HepG2 (cell line): ENCODE results near the gene SCIN. TPM values are rescaled to one million over a fixed set of nuclear protein-coding genes. Genes with fewer than 3 reads are reported as not detected.

Source experiments
- DDIT3 ChIP-seq: sonication (generic); formaldehyde crosslinking; IDR thresholded peaks from 2 replicates; pipeline ENCODE4 v1.4.0; 2020; ENCODE audit warnings: mild to moderate bottlenecking, missing genetic modification reagents
- ETS1 ChIP-seq: sonication (generic); formaldehyde crosslinking; IDR thresholded peaks from 2 replicates; pipeline ENCODE4 v1.4.0; 2020; ENCODE audit warnings: missing genetic modification reagents
- IKZF5 ChIP-seq: IDR thresholded peaks from 2 replicates; pipeline ENCODE4 v1.6.1; 2018; ENCODE audit warnings: missing genetic modification reagents, mild to moderate bottlenecking, missing compliant biosample characterization
- KLF11 ChIP-seq: IDR thresholded peaks from 2 replicates; pipeline ENCODE4 v1.6.1; 2016; ENCODE audit warnings: missing compliant biosample characterization
- SNAI1 ChIP-seq: sonication (generic); formaldehyde crosslinking; IDR thresholded peaks from 2 replicates; pipeline ENCODE4 v1.5.0; 2020; ENCODE audit warnings: mild to moderate bottlenecking, missing genetic modification reagents, borderline replicate concordance
- ZNF512 ChIP-seq: sonication (generic); formaldehyde crosslinking; IDR thresholded peaks from 2 replicates; pipeline ENCODE4 v1.4.0; 2020; ENCODE audit warnings: mild to moderate bottlenecking, missing genetic modification reagents
- ZSCAN30 ChIP-seq: sonication (generic); formaldehyde crosslinking; IDR thresholded peaks from 2 replicates; pipeline ENCODE4 v1.5.0; 2020; ENCODE audit warnings: mild to moderate bottlenecking, missing genetic modification reagents
- polyA plus RNA-seq, 8 experiments: library from polyadenylated mRNA; depleted of rRNA in 3 of 8; stranded (reverse) in 7 of 8; unstranded in 1 of 8; fragments of >200 nt; fragmentation: Illumina TruSeq in 4 of 8; extraction: Trizol in 4 of 8; gene quantifications; 2 replicates each; pipeline versions ENCODE4 v1.2.1 to v1.2.3, GENCODE V29; 2011 to 2016; ENCODE audit warnings: low read depth in 4 of 8, missing spikeins in 1 of 8, mixed read lengths in 1 of 8; ENCODE audit not compliant: insufficient read depth in 1 of 8
- total RNA-seq, 5 experiments: library from RNA; depleted of rRNA; stranded (reverse); fragments of >200 nt; fragmentation: Illumina TruSeq; extraction: Trizol; gene quantifications; 2 replicates each; pipeline ENCODE4 v1.2.3, GENCODE V29; 2016; ENCODE audit warnings: low read depth in 1 of 5
- TF ChIP-seq, protein P1 (sequence below): sonication (generic); formaldehyde crosslinking; IDR thresholded peaks from 2 replicates; pipeline ENCODE4 v1.8.0; 2022; ENCODE audit warnings: mild to moderate bottlenecking, missing genetic modification reagents, moderate library complexity
- TF ChIP-seq, protein P2 (sequence below): sonication (generic); formaldehyde crosslinking; IDR thresholded peaks from 2 replicates; pipeline ENCODE4 v1.5.1; 2020; ENCODE audit warnings: missing genetic modification reagents, mild to moderate bottlenecking, borderline replicate concordance
- TF ChIP-seq, protein P3 (sequence below): sonication (generic); formaldehyde crosslinking; IDR thresholded peaks from 2 replicates; pipeline ENCODE4 v1.9.0; 2022; ENCODE audit warnings: missing genetic modification reagents, mild to moderate bottlenecking, borderline replicate concordance
- TF ChIP-seq, protein P4 (sequence below): sonication (generic); formaldehyde crosslinking; conservative IDR thresholded peaks from 2 replicates; pipeline ENCODE4 v1.5.0; 2020; ENCODE audit warnings: missing genetic modification reagents

Gene SCIN
- total and polyA plus RNA-seq, 2 of the 13 experiments (the other 11 are each of a cell fraction or from before 2014, with no cell fraction given): not detected

- TF ChIP-seq, protein P1, sequence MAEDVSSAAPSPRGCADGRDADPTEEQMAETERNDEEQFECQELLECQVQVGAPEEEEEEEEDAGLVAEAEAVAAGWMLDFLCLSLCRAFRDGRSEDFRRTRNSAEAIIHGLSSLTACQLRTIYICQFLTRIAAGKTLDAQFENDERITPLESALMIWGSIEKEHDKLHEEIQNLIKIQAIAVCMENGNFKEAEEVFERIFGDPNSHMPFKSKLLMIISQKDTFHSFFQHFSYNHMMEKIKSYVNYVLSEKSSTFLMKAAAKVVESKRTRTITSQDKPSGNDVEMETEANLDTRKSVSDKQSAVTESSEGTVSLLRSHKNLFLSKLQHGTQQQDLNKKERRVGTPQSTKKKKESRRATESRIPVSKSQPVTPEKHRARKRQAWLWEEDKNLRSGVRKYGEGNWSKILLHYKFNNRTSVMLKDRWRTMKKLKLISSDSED (CRISPR knock-in tag): no peak
- TF ChIP-seq IKZF5 (CRISPR knock-in tag) (no peak), DDIT3 (CRISPR knock-in tag) (no peak; the same call in 1 of the 2 replicates), KLF11 (peak; percentile 78), ZNF512 (CRISPR knock-in tag) (no peak), SNAI1 (0 out of 2 replicates have a peak, but pooled peaks have one; percentile 35), ZSCAN30 (CRISPR knock-in tag) (peak; percentile 44; the same call in 1 of the 2 replicates), ETS1 (no peak)
- TF ChIP-seq, protein P2, sequence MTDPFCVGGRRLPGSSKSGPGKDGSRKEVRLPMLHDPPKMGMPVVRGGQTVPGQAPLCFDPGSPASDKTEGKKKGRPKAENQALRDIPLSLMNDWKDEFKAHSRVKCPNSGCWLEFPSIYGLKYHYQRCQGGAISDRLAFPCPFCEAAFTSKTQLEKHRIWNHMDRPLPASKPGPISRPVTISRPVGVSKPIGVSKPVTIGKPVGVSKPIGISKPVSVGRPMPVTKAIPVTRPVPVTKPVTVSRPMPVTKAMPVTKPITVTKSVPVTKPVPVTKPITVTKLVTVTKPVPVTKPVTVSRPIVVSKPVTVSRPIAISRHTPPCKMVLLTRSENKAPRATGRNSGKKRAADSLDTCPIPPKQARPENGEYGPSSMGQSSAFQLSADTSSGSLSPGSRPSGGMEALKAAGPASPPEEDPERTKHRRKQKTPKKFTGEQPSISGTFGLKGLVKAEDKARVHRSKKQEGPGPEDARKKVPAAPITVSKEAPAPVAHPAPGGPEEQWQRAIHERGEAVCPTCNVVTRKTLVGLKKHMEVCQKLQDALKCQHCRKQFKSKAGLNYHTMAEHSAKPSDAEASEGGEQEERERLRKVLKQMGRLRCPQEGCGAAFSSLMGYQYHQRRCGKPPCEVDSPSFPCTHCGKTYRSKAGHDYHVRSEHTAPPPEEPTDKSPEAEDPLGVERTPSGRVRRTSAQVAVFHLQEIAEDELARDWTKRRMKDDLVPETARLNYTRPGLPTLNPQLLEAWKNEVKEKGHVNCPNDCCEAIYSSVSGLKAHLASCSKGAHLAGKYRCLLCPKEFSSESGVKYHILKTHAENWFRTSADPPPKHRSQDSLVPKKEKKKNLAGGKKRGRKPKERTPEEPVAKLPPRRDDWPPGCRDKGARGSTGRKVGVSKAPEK (CRISPR knock-in tag): peak; percentile 29; the same call in 1 of the 2 replicates
- TF ChIP-seq, protein P3, sequence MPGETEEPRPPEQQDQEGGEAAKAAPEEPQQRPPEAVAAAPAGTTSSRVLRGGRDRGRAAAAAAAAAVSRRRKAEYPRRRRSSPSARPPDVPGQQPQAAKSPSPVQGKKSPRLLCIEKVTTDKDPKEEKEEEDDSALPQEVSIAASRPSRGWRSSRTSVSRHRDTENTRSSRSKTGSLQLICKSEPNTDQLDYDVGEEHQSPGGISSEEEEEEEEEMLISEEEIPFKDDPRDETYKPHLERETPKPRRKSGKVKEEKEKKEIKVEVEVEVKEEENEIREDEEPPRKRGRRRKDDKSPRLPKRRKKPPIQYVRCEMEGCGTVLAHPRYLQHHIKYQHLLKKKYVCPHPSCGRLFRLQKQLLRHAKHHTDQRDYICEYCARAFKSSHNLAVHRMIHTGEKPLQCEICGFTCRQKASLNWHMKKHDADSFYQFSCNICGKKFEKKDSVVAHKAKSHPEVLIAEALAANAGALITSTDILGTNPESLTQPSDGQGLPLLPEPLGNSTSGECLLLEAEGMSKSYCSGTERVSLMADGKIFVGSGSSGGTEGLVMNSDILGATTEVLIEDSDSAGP (CRISPR knock-in tag): peak; percentile 91
- TF ChIP-seq, protein P4, sequence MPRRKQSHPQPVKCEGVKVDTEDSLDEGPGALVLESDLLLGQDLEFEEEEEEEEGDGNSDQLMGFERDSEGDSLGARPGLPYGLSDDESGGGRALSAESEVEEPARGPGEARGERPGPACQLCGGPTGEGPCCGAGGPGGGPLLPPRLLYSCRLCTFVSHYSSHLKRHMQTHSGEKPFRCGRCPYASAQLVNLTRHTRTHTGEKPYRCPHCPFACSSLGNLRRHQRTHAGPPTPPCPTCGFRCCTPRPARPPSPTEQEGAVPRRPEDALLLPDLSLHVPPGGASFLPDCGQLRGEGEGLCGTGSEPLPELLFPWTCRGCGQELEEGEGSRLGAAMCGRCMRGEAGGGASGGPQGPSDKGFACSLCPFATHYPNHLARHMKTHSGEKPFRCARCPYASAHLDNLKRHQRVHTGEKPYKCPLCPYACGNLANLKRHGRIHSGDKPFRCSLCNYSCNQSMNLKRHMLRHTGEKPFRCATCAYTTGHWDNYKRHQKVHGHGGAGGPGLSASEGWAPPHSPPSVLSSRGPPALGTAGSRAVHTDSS (CRISPR knock-in tag): no peak
These were observed 116.6 kb downstream of the SCIN start, which contains the start of gene ARL4A (continued) for GRCh38 chr7:12686891-12687717.
